Tibial artery (tissue), 4 donors: ENCODE results near the gene ACTRT2.

ENCODE experiments used
- DNase-seq, 2 donors: peaks; one replicate each; pipeline ENCODE4 v3.0.0-alpha.2; 2019
- H3K27ac ChIP-seq, 2 donors: fragments of 200-600 bp; sonication (generic) in 1 of 2; 1 replicate in 1 of 2; 2 replicates in 1 of 2; pipeline ENCODE4 v1.5.1; 2018 to 2019; ENCODE audit warnings: mild to moderate bottlenecking in 1 of 2
- H3K27me3 ChIP-seq, 2 donors: fragments of 200-600 bp; sonication (generic) in 1 of 2; one replicate each; pipeline versions ENCODE4 v1.5.1 to v1.6.0; 2016 to 2019
- H3K36me3 ChIP-seq, 3 donors: fragments of 200-600 bp; sonication (generic) in 2 of 3; one replicate each; pipeline ENCODE4 v1.5.1; 2016 to 2019; ENCODE audit warnings: mild to moderate bottlenecking in 2 of 3
- H3K4me1 ChIP-seq, 4 donors: fragments of 200-600 bp; sonication (generic) in 2 of 4; 1 replicate in 3 of 4; 2 replicates in 1 of 4; pipeline ENCODE4 v1.5.1; 2016 to 2019
- H3K4me3 ChIP-seq, 2 donors: fragments of 200-600 bp; sonication (generic) in 1 of 2; 1 replicate in 1 of 2; 2 replicates in 1 of 2; pipeline ENCODE4 v1.5.1; 2018 to 2019; ENCODE audit warnings: mild to moderate bottlenecking in 2 of 2
- H3K9me3 ChIP-seq, 3 donors: fragments of 200-600 bp; sonication (generic) in 1 of 3; one replicate each; pipeline ENCODE4 v1.5.1; 2016 to 2019
- CTCF ChIP-seq, 2 experiments: fragments of 200-600 bp in 1 of 2; fragments of 450-650 bp in 1 of 2; IDR thresholded peaks; one replicate each; pipeline ENCODE4 v1.5.1; 2017 to 2019; ENCODE audit warnings: antibody characterized with exemption in 2 of 2, mild to moderate bottlenecking in 1 of 2, moderate library complexity in 1 of 2
- intact Hi-C: fragments of 100-400 bp; cut with DNase I; formaldehyde crosslinking; loops from one replicate; pipeline ENCODE4 v1.15.0; 2023; ENCODE audit warnings: low total_unique reads

Gene ACTRT2

GRCh38 chr1:3032371-3033039 lies 11.2 kb downstream of the ACTRT2 start:
- no peaks in the 10 kb centered on the region for H3K4me1 ChIP-seq
- intact Hi-C loops: no loop called here
- H3K9me3 ChIP-seq: no peaks in the 10 kb centered on the region
- TF ChIP-seq CTCF (IDR thresholded peaks at IDR 0.05): no peak
- peak in 1 of 2 donors; percentile 62 for DNase-seq
- H3K27me3 ChIP-seq: peaks cover 0 to 61% of the 10 kb centered on the region in 2 donors
- no peak overlapping the region for H3K4me3 ChIP-seq
- no peak overlapping the region for H3K27ac ChIP-seq
- H3K36me3 ChIP-seq: no peaks in the 10 kb centered on the region

GRCh38 chr1:3033040-3033789 lies 11.9 kb downstream of the ACTRT2 start:
- Histone ChIP-seq H3K27ac (no peak overlapping the region), H3K9me3 (no peaks in the 10 kb centered on the region), H3K27me3 (peaks cover 0 to 61% of the 10 kb centered on the region in 2 donors), H3K4me1 (no peaks in the 10 kb centered on the region), H3K4me3 (no peak overlapping the region), H3K36me3 (no peaks in the 10 kb centered on the region)
- TF ChIP-seq CTCF (IDR thresholded peaks at IDR 0.05): no peak
- DNase-seq: peak in 1 of 2 donors; percentile 41
- intact Hi-C loops: no loop called here

GRCh38 chr1:3033790-3034090 lies 12.5 kb downstream of the ACTRT2 start:
- Histone ChIP-seq H3K9me3 (no peaks in the 10 kb centered on the region), H3K27me3 (peaks cover 0 to 61% of the 10 kb centered on the region in 2 donors), H3K4me1 (no peaks in the 10 kb centered on the region), H3K36me3 (no peaks in the 10 kb centered on the region), H3K27ac (no peak overlapping the region), H3K4me3 (no peak overlapping the region)
- no peak for DNase-seq
- intact Hi-C loops: no loop called here
- no peak for TF ChIP-seq CTCF (IDR thresholded peaks at IDR 0.05)

- TF ChIP-seq CTCF (IDR thresholded peaks at IDR 0.05): no peak
- H3K27me3 ChIP-seq: peaks cover 0 to 60% of the 10 kb centered on the region in 2 donors
- no peak overlapping the region for H3K4me3 ChIP-seq
- DNase-seq: peak in 1 of 2 donors; percentile 44
- no peaks in the 10 kb centered on the region for H3K4me1 ChIP-seq
- no peaks in the 10 kb centered on the region for H3K9me3 ChIP-seq
- no peaks in the 10 kb centered on the region for H3K36me3 ChIP-seq
- no peak overlapping the region for H3K27ac ChIP-seq
- intact Hi-C loops: no loop called here
Observed at GRCh38 chr1:3034162-3034561, 12.9 kb downstream of the ACTRT2 start.

GRCh38 chr1:3034728-3035562 lies 13.7 kb downstream of the ACTRT2 start:
- no peaks in the 10 kb centered on the region for H3K36me3 ChIP-seq
- H3K27me3 ChIP-seq: peaks cover 0 to 53% of the 10 kb centered on the region in 2 donors
- no peak overlapping the region for H3K27ac ChIP-seq
- no peak for TF ChIP-seq CTCF (IDR thresholded peaks at IDR 0.05)
- no peaks in the 10 kb centered on the region for H3K9me3 ChIP-seq
- intact Hi-C loops: no loop called here
- H3K4me3 ChIP-seq: no peak overlapping the region
- H3K4me1 ChIP-seq: no peaks in the 10 kb centered on the region
- peak; percentile 74 to 78 for DNase-seq
